GM12865 (cell line): ENCODE results near the gene YPEL3.

Source experiments
- DNase-seq: peaks from one replicate; pipeline ENCODE4 v3.0.0; 2010; ENCODE audit warnings: low read depth
- H3K4me3 ChIP-seq: 2 replicates; pipeline ENCODE4 v1.5.1; 2011; ENCODE audit warnings: mild to moderate bottlenecking, low read depth, low read length, control low read depth
- TF ChIP-seq, protein P1 (sequence below): IDR thresholded peaks from 2 replicates; pipeline ENCODE4 v1.5.1; 2011; ENCODE audit warnings: low read length, control low read depth, low read depth, inconsistent platforms; ENCODE audit not compliant: insufficient read depth; ENCODE audit errors: missing control alignments

Gene YPEL3

DNA sequence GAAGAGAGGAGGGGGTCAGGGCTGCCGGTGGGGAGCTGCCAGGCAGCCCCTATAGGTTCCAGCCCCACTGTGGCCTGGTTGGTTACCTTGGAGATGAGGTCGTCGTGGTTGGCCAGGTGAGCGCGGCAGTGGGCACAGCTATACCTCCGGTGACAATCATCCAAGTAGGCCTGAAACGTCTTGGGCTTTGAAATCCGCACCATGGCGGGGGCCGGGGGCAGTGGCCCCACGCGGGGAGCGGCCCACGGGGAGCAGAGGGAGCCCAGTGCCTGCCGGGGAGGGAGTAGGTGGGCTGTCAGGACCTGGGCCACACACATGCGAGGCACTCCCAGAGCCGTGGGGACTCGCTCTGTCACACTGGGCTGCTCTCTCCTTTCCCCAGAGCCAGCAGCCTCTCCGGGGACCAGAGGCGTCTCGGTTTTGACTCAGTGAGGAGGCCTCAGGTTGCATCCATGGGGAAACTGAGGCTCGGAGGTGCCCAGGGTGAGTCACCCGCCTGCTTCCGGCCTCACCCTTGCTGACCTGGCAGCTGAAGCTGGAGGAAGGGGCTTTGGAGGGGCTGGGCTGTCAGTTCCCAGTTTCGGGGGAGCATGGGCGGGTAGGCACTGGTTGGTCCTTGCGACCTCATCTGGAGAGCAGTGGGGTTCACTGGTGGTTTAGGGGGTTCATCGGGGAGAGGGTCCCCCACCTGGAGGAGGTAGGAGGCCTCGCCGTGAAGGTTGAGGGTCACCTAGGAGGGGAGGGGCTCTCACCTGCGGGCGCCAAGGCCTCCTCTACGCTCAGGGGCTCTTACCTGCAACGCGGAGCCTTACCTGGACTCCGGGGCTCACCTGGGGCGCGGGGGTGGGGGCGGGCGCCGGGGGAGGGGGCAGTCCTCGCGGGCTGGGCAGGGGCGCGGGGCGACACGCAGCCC lies 591 bp downstream of the YPEL3 start:
- no peak for DNase-seq
- TF ChIP-seq, protein P1, sequence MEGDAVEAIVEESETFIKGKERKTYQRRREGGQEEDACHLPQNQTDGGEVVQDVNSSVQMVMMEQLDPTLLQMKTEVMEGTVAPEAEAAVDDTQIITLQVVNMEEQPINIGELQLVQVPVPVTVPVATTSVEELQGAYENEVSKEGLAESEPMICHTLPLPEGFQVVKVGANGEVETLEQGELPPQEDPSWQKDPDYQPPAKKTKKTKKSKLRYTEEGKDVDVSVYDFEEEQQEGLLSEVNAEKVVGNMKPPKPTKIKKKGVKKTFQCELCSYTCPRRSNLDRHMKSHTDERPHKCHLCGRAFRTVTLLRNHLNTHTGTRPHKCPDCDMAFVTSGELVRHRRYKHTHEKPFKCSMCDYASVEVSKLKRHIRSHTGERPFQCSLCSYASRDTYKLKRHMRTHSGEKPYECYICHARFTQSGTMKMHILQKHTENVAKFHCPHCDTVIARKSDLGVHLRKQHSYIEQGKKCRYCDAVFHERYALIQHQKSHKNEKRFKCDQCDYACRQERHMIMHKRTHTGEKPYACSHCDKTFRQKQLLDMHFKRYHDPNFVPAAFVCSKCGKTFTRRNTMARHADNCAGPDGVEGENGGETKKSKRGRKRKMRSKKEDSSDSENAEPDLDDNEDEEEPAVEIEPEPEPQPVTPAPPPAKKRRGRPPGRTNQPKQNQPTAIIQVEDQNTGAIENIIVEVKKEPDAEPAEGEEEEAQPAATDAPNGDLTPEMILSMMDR = no peak
- H3K4me3 ChIP-seq = peak overlapping the region; percentile 76

DNA sequence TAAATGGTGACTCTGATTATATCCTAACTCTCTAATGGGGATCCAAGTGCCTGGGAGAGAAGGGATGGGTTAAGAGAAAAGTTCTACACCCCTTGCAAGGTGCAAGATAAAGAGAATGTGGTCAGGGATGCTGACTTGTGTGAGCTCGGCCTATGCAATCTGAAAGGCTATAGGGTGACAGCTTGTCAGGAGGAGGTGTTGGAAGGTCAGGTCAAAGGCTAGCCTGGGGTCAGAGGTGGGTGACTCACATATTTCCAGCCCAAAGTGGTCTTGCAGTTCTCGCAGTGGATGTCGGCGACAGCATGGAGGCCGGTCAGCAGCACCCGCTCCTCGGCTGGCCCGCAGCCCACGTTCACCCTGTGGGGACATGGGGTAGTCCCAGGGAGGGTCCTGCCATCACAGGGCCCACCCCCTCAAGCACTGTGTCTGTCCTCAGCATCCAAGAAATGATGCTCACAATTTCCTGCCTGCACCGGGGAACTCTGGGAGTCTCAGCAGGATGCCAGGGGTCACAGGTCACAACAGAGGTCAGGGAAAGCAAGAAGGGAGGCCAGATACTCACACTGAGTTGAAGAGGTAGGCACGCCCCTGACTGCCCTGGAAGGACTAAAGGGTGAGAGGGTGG lies 1.4 kb downstream of the YPEL3 start:
- TF ChIP-seq, protein P1 = no peak
- H3K4me3 ChIP-seq = peak overlapping the region; percentile 76
- no peak for DNase-seq

DNA sequence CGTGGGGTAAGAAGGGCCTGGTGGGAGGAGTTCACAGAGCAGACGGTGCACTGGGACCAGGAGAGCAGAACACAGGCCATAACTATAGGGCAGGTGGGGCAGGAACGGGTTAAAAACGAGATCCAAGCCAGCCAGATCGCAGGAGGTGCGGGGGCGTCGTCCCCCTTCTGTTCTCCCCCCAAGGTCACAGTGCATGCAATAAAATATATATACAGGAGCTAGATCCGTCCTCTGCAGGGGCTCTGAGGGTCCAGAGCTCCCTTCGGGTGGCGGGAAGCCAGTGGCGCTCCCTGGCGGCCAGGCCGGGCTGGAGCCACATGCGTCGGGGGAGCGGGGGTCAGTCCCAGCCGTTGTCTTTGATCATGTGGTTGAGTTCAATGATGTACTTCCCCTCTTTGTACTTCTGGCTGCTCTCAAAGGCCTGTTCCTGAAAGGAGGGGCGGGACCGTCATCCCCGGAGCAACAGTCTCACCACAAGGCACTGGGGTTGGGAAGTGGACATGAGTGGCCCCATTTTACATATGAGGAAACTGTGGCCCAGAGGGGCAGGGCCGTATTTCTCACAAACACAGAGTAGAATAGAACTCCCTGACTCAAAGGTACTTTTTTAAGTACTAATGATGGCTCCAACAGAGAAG lies 3.5 kb downstream of the YPEL3 start:
- TF ChIP-seq, protein P1 = peak; percentile 93
- DNase-seq = peak; percentile 95
- peak overlapping the region; percentile 87 for H3K4me3 ChIP-seq

DNA sequence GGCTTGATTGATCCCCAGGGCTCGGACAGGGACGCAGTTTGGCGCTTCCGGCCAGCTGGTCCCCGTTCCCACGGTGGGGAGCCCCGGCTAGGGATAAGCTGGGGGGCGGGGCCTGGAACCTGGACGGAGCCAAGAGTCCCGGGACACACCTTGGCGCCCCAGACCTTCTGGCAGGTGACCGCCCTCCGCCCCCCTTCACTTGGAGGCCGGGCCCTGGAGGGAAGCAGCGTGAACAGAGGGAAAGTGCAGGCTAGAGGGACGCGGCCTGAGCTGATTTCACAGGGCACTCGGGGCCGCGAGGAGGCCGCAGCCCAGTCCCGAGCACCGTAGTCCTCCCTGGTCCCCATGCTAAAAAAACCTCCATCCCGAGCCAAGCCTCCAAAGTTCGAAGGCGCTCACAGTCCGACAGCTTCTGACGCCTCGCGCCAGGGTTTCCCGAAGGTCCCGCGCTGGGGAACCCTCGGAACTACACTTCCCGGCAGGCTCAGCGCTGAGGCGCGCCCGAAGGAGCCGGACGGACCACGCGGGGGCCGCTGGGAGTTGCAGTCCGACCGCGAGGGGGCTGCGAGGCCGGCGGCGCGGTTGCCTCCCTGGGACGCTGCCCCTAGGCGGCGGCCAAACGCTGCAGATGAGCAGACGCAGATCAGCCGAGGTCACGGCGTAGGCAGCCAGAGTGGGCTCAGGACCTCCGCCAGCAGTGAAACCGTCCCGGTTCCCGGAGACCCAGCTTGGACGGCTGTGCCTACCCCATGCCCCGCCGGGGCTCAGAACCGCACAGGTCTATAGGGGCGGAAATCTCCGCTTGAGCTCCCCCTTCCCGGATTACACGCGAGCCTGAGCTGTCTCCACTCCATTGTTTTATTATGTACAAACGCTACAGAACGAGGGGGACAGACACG lies 4.3 kb downstream of the YPEL3 start, which contains the start of gene TBX6:
Gene TBX6 (minus strand): TSS at position 451 of the 899 bp plus-strand sequence. CDS start 731 bp downstream, outside the sequence.
- TF ChIP-seq, protein P1 = peak; percentile 88
- H3K4me3 ChIP-seq = peak within 1 kb of the TSS; percentile 87
- DNase-seq = peak; percentile 97

DNA sequence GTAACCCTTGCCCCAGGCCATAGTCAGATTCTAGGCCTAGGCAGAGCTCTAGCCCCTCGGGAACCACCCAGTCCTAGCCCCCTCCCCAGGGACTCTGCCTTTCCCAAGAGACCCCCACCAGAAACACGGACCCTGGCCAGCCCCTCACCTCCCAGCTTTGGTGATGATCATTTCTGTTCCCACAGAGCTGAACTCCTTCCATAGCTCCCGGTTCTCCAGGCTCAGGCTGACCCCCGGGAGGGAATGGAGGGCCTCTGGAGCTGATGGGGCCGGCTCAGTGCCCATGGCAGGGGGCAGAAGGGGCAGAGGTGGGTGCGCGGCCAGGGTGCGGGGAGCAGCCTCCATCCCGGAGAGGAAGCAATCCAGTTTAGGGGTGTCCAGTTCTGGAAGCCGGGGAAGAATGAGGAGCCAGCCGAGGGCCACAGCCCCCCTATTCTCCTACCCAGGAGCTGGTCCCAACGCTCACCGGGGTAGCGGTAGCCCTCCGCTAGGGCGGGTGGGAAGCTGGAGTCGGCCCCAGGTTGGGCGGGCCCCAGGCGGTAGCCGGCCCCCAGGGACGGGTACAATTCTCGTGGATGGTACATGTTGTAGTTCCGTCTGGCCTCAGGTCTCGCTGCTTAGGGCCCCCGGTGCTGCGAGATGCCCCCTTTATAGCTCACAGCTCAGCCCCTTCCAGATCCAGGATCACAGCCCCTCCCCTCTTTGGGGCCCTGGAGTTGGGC lies 5.2 kb downstream of the YPEL3 start:
- TF ChIP-seq, protein P1 = no peak
- peak overlapping the region; percentile 70 for H3K4me3 ChIP-seq
- no peak for DNase-seq
